ENCODE data around the gene GALNTL6.

Gene GALNTL6

DNA sequence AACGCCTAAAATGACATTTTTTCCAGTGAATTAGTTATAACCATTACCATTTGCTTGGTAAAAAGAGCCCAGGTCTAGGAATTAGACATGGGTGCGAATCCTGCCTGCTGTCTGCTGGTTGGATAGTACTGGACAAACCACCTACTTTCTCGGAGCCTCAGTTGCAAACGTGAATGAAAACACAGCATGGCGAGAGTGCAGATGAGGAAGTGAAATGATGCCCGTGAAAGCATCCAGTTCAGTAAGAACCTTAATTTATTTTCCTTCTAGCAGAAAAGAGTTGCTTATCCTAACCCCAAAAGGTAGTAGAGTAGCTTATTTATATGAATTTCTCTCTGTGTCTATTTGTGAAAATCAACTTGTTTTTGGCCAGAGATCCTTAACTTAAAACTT, 1184.0 kb downstream of the GALNTL6 start:
- WGBS, 2 experiments (ENCODE audit: insufficient coverage in 2 of 2), result 92 to 100% methylated on average over 2 of the region's 6 CpGs
- no peak overlapping the region for H3K27ac ChIP-seq (ENCODE audit: low read depth, low read length, severe bottlenecking)

DNA sequence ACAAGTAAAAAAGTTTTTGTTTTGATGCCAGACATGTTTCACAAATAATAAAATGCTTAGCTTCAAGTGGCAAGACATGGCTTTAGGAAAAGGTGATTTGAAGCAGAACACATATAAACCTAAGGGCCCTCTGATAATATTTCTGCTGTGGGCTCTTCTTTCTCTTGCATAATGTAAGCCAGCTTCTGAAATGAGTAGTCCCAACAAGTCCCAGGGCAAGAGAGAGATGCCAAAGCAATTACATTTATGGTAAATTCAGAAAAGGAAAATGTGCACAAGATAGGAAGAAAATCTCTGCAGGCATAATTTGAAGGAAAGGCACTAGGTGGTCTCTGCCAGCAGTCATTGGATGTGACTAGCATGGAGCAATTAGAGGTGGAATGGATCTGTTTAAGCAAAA, 1184.7 kb downstream of the GALNTL6 start:
- Histone ChIP-seq H3K4me3 (ENCODE audit: extremely low read depth, insufficient read depth, low read length, poor library complexity, severe bottlenecking) (no peak overlapping the region), H3K9me3 (ENCODE audit: control insufficient read depth, low read length) (no peaks in the 10 kb centered on the region), H3K36me3 (ENCODE audit: control insufficient read depth, insufficient read depth, low read length) (no peaks in the 10 kb centered on the region), H3K27ac (ENCODE audit: low read depth, low read length, severe bottlenecking) (no peak overlapping the region), H3K4me1 (ENCODE audit: control insufficient read depth, insufficient read depth, low read length, poor library complexity, severe bottlenecking) (peaks cover 11% of the 10 kb centered on the region)

More for the DNA sequence above, 1184.0 kb downstream of the GALNTL6 start:
- no peaks in the 10 kb centered on the region for H3K36me3 ChIP-seq (ENCODE audit: control insufficient read depth, insufficient read depth, low read length)
- no peaks in the 10 kb centered on the region for H3K9me3 ChIP-seq (ENCODE audit: control insufficient read depth, low read length)
- peaks cover 11% of the 10 kb centered on the region for H3K4me1 ChIP-seq (ENCODE audit: control insufficient read depth, insufficient read depth, low read length, poor library complexity, severe bottlenecking)
- H3K4me3 ChIP-seq (ENCODE audit: extremely low read depth, insufficient read depth, low read length, poor library complexity, severe bottlenecking), result no peak overlapping the region

DNA sequence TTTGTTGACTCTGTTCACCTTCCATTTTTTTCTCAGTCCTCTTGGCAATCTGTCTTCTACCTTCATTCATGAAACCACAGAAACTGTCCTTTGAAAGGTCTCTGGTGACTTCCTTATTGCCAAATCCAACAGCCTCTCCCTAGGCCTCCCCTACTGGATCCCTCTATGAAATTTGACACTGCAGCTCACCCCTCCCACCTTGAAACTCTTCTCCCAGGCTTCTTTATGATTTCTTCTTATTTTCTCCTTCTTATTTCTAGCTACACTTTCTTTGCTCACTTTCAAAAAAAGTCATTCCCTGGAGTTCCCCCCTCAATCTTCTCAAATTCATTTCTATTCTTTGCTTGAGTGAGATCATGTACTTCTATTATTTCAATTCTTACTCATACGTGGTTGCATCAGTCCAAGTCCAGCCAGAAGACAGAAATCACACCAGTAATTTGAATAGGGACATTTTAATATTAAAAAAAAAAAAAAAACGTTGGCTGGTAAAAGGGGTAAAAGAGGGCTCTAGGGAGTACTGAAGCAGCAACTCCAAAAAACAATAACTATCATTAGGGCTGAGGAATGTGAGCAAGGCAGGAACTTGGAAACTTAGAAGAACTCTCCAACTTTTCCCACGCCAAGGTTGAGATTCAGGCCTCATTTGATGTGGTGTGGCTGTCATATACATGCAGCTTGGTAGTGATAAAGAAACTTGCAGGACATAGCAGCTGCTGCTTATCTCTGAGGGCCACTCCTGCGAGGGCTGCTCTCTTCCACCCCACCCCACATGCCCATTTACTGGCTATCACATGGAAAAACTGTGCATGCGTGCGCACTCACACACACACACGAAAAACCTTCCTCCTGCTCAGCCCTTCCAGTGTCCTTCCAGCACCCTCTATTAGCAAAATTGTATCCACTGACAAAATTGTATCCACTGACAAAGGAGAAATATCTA, 1185.6 kb downstream of the GALNTL6 start:
- Histone ChIP-seq H3K4me1 (ENCODE audit: control insufficient read depth, insufficient read depth, low read length, poor library complexity, severe bottlenecking) (peaks cover 11% of the 10 kb centered on the region), H3K36me3 (ENCODE audit: control insufficient read depth, insufficient read depth, low read length) (no peaks in the 10 kb centered on the region), H3K27ac (ENCODE audit: low read depth, low read length, severe bottlenecking) (no peak overlapping the region), H3K9me3 (ENCODE audit: control insufficient read depth, low read length) (no peaks in the 10 kb centered on the region), H3K4me3 (ENCODE audit: extremely low read depth, insufficient read depth, low read length, poor library complexity, severe bottlenecking) (no peak overlapping the region)
- WGBS, 2 experiments (ENCODE audit: insufficient coverage in 2 of 2), result 57 to 95% methylated on average over 1 to 5 of the region's 7 CpGs

DNA sequence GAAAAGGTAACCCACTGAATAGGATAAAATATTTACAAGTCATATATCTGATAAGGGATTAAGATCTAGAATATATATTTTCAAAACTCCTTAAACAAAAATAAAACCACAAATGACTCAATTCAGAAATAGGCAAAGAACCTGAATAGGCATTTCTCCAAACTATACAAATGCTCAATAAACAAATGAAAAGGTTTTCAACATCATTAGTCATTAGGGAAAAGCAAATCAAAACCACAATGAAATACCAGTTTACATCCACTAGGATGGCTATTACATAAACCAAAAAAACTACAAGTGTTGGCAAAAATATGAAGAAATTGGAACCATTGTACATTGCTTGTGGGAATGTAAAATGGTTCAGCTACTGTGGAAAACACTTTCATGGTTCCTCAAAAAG, 1188.4 kb downstream of the GALNTL6 start:
- Histone ChIP-seq H3K4me3 (ENCODE audit: extremely low read depth, insufficient read depth, low read length, poor library complexity, severe bottlenecking) (no peak overlapping the region), H3K9me3 (ENCODE audit: control insufficient read depth, low read length) (no peaks in the 10 kb centered on the region)

DNA sequence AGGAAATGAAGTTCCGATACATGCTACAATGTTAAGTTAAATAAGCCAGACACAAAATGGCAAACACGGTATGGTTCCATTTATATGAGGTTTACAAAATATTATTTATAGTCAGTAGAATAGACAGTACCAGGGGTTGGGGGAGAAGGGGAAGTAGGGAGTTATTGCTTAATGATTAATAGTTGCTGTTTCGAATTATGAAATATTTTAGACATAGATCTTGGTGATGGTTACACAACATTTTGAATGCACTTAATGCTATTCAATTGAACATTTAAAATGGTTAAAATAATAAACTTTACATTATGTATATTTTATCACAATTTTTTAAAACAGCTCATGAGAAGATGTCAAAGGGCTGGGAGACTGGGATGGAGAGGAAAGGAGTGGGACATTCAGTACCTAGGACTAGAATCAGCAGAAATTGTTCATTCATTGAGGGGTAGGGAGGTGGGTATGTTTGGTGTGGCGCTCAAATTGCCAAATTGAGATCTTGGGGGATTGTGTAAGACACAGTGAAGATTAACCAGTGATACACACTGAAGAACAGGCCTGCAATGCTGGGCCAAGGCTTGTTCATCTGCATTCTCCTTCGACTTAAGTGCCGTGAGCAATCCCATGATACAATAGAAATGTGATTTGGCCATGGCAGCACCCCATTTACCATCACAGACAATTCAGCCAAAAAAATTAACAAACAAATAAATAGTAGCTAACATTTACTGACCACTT, 1189.8 kb downstream of the GALNTL6 start:
- Histone ChIP-seq H3K4me3 (ENCODE audit: extremely low read depth, insufficient read depth, low read length, poor library complexity, severe bottlenecking) (no peak overlapping the region), H3K27ac (ENCODE audit: low read depth, low read length, severe bottlenecking) (no peak overlapping the region), H3K36me3 (ENCODE audit: control insufficient read depth, insufficient read depth, low read length) (no peaks in the 10 kb centered on the region), H3K4me1 (ENCODE audit: control insufficient read depth, insufficient read depth, low read length, poor library complexity, severe bottlenecking) (peaks cover 5% of the 10 kb centered on the region), H3K9me3 (ENCODE audit: control insufficient read depth, low read length) (no peaks in the 10 kb centered on the region)
- WGBS, 2 experiments (ENCODE audit: insufficient coverage in 2 of 2), result 95 to 100% methylated on average over 2 to 3 of the region's 6 CpGs

More for the DNA sequence above, 1188.4 kb downstream of the GALNTL6 start:
- Histone ChIP-seq H3K4me1 (ENCODE audit: control insufficient read depth, insufficient read depth, low read length, poor library complexity, severe bottlenecking) (peaks cover 11% of the 10 kb centered on the region), H3K36me3 (ENCODE audit: control insufficient read depth, insufficient read depth, low read length) (no peaks in the 10 kb centered on the region), H3K27ac (ENCODE audit: low read depth, low read length, severe bottlenecking) (no peak overlapping the region)

DNA sequence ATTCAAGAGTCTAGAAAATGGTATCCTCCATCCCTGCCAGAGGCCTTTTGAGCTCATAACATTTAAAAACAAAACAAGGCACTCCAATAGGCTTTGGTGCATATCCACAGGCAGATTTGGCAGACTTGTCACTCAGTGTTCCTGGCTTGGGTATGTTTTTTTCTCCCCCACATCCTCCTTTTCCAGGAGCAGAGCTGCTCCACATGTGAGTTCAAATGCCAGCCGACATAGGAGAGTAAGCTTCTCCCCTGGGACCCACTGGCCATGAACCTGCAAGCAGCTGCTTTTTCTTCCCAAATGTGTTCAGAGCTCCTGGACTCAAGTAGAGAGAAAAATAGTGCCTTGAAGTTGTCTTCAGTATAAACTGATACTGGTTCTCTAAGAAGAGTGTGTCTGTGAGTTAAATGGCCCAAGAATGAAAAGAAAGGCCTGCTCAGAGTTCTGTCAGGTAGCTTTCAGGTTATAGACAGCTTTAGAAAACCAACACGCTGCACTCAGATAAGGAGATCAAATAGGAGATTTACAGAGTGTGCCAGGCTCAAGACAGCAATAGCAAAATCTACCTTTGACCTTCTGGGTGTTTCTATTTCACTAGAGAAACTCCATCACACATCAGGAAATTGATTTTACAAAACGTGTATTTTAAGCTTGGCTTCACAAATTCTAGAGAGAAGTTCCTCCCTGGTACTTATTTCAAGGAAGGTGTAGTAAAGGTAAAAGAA, 1192.9 kb downstream of the GALNTL6 start:
- H3K36me3 ChIP-seq (ENCODE audit: control insufficient read depth, insufficient read depth, low read length), result no peaks in the 10 kb centered on the region
- H3K9me3 ChIP-seq (ENCODE audit: control insufficient read depth, low read length), result no peaks in the 10 kb centered on the region
- no peak overlapping the region for H3K27ac ChIP-seq (ENCODE audit: low read depth, low read length, severe bottlenecking)
- WGBS, 2 experiments (ENCODE audit: insufficient coverage in 2 of 2), result 89 to 90% methylated on average over 1 to 2 of the region's 3 CpGs
- H3K4me1 ChIP-seq (ENCODE audit: control insufficient read depth, insufficient read depth, low read length, poor library complexity, severe bottlenecking), result no peaks in the 10 kb centered on the region
- no peak overlapping the region for H3K4me3 ChIP-seq (ENCODE audit: extremely low read depth, insufficient read depth, low read length, poor library complexity, severe bottlenecking)

DNA sequence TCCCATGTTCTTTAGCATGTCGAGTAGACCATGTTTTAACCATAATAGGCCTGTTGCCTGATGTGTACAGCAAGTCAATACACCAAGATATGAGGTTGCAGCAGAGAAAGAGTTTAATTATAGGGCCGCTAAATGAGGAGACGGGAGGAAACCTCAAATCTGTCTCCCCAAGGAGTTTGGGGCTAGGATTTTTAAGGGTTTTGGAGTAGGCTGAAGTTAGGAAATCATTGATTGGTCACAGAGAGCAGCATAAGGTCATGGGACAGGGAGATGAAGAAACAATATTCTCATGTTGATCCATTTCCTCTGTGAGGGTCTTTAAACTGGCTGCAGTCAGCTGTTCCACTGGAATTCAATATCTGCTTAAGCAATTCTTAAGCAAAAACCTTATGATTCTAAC, 1195.2 kb downstream of the GALNTL6 start:
- no peaks in the 10 kb centered on the region for H3K9me3 ChIP-seq (ENCODE audit: control insufficient read depth, low read length)
- no peak overlapping the region for H3K4me3 ChIP-seq (ENCODE audit: extremely low read depth, insufficient read depth, low read length, poor library complexity, severe bottlenecking)
- H3K36me3 ChIP-seq (ENCODE audit: control insufficient read depth, insufficient read depth, low read length), result no peaks in the 10 kb centered on the region
- no peaks in the 10 kb centered on the region for H3K4me1 ChIP-seq (ENCODE audit: control insufficient read depth, insufficient read depth, low read length, poor library complexity, severe bottlenecking)
- WGBS, 2 experiments (ENCODE audit: insufficient coverage in 2 of 2), result 95 to 96% methylated on average over 2 to 3 of the region's 3 CpGs
- H3K27ac ChIP-seq (ENCODE audit: low read depth, low read length, severe bottlenecking), result no peak overlapping the region

DNA sequence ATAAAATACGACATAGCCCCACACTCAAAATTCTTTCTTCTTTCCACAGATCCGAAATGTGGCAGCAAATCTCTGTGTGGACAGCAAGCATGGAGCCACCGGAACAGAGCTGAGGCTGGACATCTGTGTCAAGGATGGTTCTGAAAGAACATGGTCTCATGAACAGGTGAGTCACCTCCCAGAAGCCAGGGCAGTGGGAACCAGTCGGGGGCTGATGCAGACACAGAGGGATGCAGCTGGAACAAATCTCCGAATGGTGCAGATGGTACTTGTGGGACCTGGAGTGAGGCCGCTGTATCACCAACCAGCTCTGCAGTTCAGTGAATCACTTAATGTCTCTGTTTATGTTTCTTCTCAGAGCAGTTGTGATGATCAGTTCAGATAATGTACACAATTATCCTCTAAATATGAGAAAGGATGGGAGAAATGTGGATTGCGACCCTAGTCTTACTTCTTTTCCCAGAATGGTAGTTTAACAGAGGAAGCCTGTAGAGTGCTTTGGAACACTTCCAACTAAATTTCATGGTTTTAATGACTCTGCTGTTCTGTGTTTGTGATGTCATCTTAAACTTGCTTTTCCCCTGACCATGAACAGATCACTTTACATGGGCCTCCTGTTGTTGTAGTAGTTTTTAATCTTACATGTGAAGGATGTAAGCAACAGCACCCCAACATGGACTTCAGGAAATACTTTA, 1196.1 kb downstream of the GALNTL6 start:
- WGBS, 2 experiments (ENCODE audit: insufficient coverage in 2 of 2), result 88 to 100% methylated on average over 4 to 5 of the region's 7 CpGs
- H3K27ac ChIP-seq (ENCODE audit: low read depth, low read length, severe bottlenecking), result no peak overlapping the region
- no peak overlapping the region for H3K4me3 ChIP-seq (ENCODE audit: extremely low read depth, insufficient read depth, low read length, poor library complexity, severe bottlenecking)
- no peaks in the 10 kb centered on the region for H3K4me1 ChIP-seq (ENCODE audit: control insufficient read depth, insufficient read depth, low read length, poor library complexity, severe bottlenecking)
- no peaks in the 10 kb centered on the region for H3K9me3 ChIP-seq (ENCODE audit: control insufficient read depth, low read length)
- no peaks in the 10 kb centered on the region for H3K36me3 ChIP-seq (ENCODE audit: control insufficient read depth, insufficient read depth, low read length)

DNA sequence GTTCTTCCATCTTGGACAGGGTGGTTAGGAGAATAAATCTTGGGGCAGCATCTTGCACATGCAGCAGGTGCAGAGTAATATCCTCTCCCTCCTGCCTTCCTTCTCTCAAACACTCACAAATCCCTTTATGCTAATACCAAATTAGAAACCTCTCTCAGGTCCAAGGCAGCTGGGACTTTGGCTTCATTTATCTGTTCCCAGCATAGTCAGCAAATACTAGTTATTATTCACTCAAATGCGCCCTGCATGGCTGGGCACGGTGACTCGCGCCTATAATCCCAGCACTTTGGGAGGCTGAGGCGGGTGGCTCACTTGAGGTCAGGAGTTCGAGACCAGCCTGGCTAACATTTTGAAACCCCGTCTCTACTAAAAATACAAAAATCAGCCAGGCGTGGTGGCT, 1199.4 kb downstream of the GALNTL6 start:
- H3K36me3 ChIP-seq (ENCODE audit: control insufficient read depth, insufficient read depth, low read length), result no peaks in the 10 kb centered on the region
- H3K4me3 ChIP-seq (ENCODE audit: extremely low read depth, insufficient read depth, low read length, poor library complexity, severe bottlenecking), result no peak overlapping the region
- WGBS, 2 experiments (ENCODE audit: insufficient coverage in 2 of 2), result 90 to 100% methylated on average over 5 of the region's 8 CpGs
- H3K9me3 ChIP-seq (ENCODE audit: control insufficient read depth, low read length), result no peaks in the 10 kb centered on the region
- H3K4me1 ChIP-seq (ENCODE audit: control insufficient read depth, insufficient read depth, low read length, poor library complexity, severe bottlenecking), result no peaks in the 10 kb centered on the region
- H3K27ac ChIP-seq (ENCODE audit: low read depth, low read length, severe bottlenecking), result no peak overlapping the region

DNA sequence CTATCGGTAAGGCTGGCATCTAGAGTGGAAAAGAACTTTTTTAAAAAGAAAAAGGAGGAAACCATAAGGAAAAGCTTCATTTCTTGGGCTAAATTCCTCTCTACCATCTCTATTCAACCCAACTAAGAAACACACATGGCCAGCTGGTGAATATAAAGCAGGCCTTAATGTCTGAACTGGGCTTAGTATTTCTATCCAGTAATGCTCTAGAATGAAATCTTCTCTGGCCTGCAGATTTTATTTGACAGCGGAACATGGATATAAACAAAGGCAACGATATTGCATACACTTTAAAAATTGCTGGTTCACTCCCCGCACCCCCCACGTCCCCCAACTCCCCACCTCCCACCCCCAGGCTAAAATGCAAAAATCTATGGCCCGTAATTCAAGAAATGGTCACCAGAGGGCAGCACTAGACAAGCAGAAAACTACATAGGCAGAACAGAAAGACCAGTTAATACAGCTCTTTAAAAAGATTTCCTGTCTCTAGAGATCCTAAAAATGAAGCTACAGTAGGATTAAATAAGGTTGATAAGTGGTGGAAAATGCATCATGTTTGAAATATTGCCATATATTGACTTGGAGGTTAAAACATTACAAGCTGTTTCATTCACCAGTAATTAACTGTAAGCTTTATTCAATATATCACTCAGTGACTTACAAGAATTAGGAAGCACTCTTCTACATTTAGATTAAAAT, 1200.2 kb downstream of the GALNTL6 start:
- H3K4me1 ChIP-seq (ENCODE audit: control insufficient read depth, insufficient read depth, low read length, poor library complexity, severe bottlenecking), result no peaks in the 10 kb centered on the region
- no peak overlapping the region for H3K27ac ChIP-seq (ENCODE audit: low read depth, low read length, severe bottlenecking)
- WGBS, 2 experiments (ENCODE audit: insufficient coverage in 2 of 2), result 40% methylated on average over 3 of the region's 6 CpGs; no CpG with 5 or more reads in 1 of the 2 experiments
- no peak overlapping the region for H3K4me3 ChIP-seq (ENCODE audit: extremely low read depth, insufficient read depth, low read length, poor library complexity, severe bottlenecking)
- no peaks in the 10 kb centered on the region for H3K9me3 ChIP-seq (ENCODE audit: control insufficient read depth, low read length)
- H3K36me3 ChIP-seq (ENCODE audit: control insufficient read depth, insufficient read depth, low read length), result no peaks in the 10 kb centered on the region
